GM21529 (cell line): ENCODE data around the gene CRACR2A.

Experiments
- ATAC-seq: cut with Tn5 transposase; IDR thresholded peaks from one replicate; pipeline ENCODE4 v1.9.1; 2021; ENCODE audit not compliant: unreplicated experiment

CRACR2A gene

DNA sequence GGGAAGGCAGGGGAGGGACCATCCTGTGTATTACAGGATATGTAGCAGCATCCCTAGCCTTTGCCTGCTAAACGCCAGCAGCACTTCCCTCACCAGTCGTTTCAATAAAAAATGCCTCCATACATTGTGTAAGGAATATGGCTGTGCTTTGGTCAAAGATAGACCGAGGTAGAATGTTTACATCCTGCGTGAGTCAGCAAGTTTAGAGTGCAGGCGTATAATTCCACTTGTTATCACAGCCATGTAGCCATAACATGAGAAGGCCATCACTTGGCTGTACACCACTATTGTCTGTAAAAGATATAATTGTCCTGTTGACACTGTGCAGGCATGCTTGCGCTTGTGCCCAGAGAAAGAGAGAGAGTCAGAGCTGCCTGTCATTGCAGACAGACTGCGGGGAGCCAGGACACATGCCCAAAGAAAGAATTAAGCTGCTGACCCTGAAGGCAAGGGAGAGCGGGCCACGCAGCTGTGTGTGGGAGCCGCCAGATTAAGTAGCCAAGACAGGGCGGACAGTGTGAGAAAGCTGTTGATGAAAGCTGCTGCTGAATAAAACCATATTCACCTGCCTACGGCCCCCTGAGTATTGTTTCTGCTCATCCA, 68.4 kb downstream of the CRACR2A start:
- ATAC-seq: no peak

GRCh38 chr12:3683670-3684069, 69.2 kb downstream of the CRACR2A start:
- no peak for ATAC-seq

GRCh38 chr12:3681595-3682061, 71.3 kb downstream of the CRACR2A start:
- no peak for ATAC-seq

- no peak for ATAC-seq
These were observed 71.9 kb downstream of the CRACR2A start for GRCh38 chr12:3680919-3681594.

DNA sequence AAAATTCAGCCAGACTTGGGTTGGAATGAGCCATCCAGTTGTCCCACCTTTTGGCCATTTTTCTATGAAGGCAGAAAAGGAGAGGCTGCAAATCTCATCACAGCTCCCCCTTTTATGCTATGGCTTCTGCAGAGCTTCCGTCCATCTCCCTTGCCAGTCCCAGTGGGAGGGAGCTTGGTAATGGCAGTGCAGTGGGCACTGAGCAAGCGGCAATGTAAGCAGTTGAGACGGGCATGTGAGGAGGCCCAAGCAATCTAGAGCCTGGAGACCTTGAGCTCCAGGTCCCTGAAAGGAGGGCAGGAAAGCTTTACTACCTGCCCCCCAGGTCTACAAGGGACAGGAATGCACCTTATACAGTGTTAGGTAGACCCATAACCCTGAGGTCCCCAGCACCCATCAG, 73.1 kb downstream of the CRACR2A start:
- no peak for ATAC-seq

GRCh38 chr12:3677609-3678008, 75.3 kb downstream of the CRACR2A start:
- no peak for ATAC-seq

GRCh38 chr12:3673981-3674708, 78.8 kb downstream of the CRACR2A start:
- ATAC-seq: no peak

- no peak for ATAC-seq
These were observed 80.8 kb downstream of the CRACR2A start for GRCh38 chr12:3672113-3672509.

DNA sequence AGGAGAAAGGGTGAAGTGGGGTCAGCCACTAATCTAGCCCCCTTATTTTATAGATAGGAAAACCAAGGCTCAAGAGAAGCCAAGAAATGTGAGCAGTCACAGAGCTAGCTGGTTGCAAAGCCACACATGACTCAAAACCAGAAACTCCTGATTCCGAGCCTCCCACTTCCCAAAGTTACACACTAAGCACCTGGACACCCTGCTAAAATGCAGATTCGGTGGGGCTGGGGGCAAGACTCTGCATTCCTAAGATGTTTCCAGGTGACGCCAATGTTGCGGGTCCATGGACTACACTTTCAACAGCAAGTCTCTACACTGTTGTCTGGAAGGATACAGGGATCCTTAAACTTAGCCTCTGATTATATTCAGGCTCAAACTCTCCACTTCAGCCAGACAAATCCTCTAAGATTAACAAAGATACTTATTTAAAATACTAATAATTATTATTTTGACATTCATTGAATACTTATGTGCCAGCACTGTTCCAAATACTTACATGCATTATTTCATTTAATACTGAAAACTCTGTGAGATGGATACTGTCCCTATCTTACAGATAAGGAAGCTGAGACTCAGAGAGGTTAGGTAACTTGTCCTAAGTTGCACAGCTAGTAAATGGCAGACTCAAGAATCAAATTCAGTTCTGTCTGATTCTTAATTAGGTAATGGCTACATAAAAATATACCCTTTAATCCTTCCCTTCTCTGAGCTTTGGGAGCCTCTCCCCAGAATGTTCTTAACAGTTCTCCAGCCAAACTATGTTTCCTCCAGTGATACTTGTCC, 81.4 kb downstream of the CRACR2A start:
- no peak for ATAC-seq

GRCh38 chr12:3670083-3670620, 82.8 kb downstream of the CRACR2A start:
- ATAC-seq: no peak

DNA sequence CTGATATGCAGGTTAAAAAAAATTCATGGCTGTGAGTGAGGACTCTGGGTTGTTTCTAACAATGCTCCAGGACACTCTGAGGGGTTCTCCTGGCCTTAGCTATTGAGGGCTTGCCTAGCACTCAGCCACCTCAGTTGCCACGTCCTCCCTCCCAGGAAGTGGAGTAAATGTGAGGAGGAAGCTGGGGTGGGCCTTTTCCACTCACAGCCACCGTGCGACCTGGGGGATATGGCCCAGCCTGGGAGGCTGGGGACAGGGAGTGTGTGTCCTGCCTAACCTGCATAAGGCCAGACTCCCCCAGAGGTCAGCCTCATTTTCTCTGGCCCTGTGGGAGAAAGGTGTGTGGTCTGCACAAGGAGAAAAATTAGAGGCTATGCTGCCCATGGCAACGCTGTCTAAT, 83.3 kb downstream of the CRACR2A start:
- no peak for ATAC-seq

DNA sequence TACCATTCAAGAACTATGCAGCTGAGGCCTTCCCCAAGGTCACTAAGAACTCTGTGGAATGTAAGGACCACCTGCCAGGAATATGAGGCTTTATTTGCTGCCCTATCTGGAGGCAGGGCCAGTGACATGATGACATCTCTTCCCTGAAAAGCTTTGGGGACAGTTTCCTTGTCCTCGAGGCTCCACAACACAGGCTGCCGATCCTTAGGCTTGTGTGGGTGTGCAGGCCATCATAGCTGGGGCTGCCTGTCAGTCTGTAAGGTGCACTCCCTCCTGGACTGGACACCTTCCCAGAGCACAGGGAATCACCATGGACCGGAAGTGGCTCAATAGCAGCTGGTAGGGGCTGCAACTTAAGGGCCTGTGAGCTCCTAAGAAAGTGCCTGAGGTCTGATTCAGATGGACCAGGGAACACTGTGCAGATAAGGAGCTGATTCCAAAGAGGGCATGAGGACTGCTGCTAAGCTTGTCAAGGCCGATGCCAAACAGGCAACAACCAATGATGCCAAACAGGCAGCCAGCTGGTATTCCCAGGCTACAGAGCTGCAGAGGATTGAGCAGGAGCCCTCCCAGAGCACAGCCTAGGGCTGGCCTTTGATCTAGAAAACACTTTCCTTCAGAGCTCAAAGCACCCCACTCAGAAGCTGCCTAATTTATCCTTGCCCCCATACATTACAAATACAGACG, 84.3 kb downstream of the CRACR2A start:
- no peak for ATAC-seq

- ATAC-seq: no peak
These were observed 85.4 kb downstream of the CRACR2A start for GRCh38 chr12:3667485-3667884.

DNA sequence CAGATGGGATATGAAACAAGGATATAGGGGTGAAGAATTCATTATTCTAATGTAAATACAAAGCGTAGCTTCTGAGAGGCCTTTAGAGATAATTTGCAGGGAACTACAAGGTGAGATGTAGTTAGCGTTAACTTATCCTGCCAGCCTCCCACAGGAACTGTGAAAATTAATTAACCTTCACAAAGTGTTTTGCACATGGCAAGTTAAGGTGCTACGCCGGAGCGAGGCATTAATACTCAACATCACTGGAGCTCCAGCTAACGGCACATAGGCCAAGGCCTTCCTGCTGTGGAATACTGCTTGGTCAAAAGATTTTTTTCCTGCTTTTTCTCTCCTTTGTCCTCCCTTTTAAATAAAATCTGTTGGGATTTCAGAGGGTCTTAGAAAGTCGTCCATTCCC, 86.5 kb downstream of the CRACR2A start:
- ATAC-seq: no peak

GRCh38 chr12:3662521-3662921, 90.4 kb downstream of the CRACR2A start:
- no peak for ATAC-seq

- ATAC-seq: no peak
These were observed 91.9 kb downstream of the CRACR2A start for GRCh38 chr12:3661028-3661427.

- no peak for ATAC-seq
These were observed 94.4 kb downstream of the CRACR2A start for GRCh38 chr12:3658327-3659163.

DNA sequence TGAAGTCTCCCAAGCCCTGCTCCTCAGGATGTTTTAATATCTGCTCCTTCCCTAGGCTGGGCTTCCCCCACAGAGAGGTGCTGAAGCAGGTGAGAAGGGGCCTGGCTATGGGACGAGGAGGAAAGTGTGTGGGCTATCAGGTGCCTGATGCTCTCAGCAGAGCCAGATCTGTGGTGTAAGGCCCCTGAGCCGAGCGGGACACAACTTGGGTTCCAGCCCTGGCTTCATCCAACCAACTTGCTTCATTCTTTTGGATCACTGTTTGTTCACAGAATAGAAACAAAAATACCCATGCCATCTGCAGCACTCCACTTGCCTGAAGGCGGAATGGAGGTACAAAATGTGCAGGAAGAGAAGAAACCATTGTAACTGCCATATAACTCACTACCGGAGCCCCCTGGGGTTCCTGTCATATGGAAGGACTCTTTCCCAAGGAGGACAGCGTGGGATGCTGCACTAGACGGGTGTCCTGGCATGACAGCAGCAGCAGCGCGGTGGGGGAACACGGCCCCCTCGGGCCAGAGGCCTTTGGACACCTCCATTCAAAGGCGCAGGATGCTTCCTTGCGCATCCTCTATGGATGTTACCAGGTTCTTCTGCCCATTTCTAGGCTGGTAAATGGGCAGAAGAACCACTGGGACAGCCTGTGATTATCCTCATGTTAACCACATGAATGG, 95.8 kb downstream of the CRACR2A start:
- ATAC-seq: no peak

DNA sequence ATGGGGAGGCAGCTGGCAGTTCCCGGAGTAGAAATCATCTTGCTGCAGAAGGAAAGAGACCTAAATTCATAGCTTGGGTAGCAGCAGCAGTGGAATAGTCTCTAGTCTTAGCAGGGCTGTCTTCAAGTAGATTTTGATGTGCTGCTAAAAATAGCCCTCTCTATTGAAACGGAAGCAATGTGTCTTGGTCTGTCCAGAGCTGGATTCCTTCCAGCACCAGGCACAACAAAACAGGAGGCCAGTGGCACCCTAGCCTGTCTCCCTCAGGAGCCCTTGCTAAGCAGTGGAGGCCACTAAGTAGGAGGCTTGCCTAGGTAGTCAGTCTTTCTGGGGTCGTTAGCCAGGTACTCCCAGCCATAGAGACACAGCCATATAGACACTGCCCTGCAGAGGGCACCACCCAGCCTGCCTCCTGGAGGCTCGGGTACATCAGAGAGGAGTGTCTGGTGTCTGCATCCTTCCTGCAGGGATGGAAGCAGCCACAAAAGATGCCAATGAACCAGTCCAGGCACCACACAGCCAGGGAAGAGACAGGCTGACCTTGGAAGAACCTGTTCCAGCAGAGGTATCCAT, 97.5 kb downstream of the CRACR2A start:
- ATAC-seq: no peak
